ENCODE measurements around the gene EPS8L2.

The EPS8L2 gene

DNA sequence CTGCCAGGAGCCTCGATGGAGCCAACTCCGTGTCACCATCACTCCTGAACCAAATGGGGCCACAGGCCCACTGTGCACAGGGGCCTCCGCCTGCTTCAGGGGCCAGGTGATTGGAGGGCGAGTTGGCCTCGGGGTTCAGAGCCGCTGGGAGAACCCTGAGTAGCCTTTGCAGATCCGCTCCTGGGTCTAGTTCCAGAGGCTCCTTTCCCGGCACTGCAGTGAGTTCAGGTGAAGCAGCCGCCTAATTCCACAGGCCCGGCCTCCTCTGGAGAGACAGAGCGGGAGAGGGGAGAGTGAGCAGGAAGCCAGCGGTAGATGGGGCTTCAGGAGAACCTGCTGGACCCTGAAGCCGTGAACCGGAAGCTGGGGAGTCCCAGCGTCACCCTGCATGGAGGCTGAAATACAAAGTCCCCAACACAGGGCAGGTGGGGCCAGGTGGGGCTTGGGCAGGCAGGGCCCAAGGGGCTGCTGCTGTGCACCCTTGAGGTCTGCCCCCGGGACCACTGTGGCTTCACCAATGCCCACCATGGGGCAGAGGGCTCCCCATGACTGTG lies 46.4 kb upstream of the EPS8L2 start:
- Histone ChIP-seq H3K9me3 (ENCODE audit: insufficient read depth, low read length) (no peaks in the 10 kb centered on the region), H3K4me1 (ENCODE audit: low read length) (no peaks in the 10 kb centered on the region), H3K27ac (ENCODE audit: low read length) (no peak overlapping the region), H3K27me3 (ENCODE audit: low read depth, low read length) (no peaks in the 10 kb centered on the region), H3K9ac (ENCODE audit: low read length) (no peak overlapping the region), H4K20me1 (ENCODE audit: insufficient read depth, low read length) (no peaks in the 10 kb centered on the region; the same call in 1 of the 2 replicates), H3K4me2 (ENCODE audit: low read length) (no peak overlapping the region), H2AFZ (ENCODE audit: low read depth, low read length) (no peak overlapping the region), H3K4me3 (ENCODE audit: low read length) (no peak overlapping the region), H3K79me2 (ENCODE audit: low read length) (no peaks in the 10 kb centered on the region; the same call in 1 of the 2 replicates), H3K36me3 (replicated peaks; ENCODE audit: low read depth, low read length) (peaks cover 11% of the 10 kb centered on the region)
- TF ChIP-seq, protein P1, sequence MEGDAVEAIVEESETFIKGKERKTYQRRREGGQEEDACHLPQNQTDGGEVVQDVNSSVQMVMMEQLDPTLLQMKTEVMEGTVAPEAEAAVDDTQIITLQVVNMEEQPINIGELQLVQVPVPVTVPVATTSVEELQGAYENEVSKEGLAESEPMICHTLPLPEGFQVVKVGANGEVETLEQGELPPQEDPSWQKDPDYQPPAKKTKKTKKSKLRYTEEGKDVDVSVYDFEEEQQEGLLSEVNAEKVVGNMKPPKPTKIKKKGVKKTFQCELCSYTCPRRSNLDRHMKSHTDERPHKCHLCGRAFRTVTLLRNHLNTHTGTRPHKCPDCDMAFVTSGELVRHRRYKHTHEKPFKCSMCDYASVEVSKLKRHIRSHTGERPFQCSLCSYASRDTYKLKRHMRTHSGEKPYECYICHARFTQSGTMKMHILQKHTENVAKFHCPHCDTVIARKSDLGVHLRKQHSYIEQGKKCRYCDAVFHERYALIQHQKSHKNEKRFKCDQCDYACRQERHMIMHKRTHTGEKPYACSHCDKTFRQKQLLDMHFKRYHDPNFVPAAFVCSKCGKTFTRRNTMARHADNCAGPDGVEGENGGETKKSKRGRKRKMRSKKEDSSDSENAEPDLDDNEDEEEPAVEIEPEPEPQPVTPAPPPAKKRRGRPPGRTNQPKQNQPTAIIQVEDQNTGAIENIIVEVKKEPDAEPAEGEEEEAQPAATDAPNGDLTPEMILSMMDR (IDR thresholded peaks at IDR 0.05; ENCODE audit: low read depth, low read length): no peak
- TF ChIP-seq EZH2phosphoT487 (IDR thresholded peaks at IDR 0.05; ENCODE audit: low read depth): no peak

DNA sequence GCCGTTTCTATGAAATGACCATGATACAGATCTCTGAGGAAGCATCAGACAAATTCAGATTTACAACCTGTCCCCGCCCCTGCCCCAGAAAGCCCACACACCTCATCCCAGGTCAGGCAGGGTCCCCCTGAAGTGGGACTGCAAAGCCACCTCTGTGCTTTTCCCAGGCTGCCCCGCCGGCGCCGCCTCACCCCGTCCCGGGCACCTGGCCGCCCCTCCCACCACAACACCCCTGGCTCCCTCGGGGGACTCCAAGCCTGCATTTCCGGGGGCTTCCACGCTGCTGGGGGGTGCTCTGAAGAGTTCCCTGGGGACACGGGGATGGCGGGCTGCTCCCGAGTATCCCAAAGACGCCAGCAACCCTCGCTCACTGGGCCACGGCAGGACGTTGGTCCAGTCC lies 45.8 kb upstream of the EPS8L2 start:
- Histone ChIP-seq H4K20me1 (ENCODE audit: insufficient read depth, low read length) (no peaks in the 10 kb centered on the region; the same call in 1 of the 2 replicates), H3K27me3 (ENCODE audit: low read depth, low read length) (no peaks in the 10 kb centered on the region), H3K9ac (ENCODE audit: low read length) (no peak overlapping the region), H3K27ac (ENCODE audit: low read length) (no peak overlapping the region), H2AFZ (ENCODE audit: low read depth, low read length) (no peak overlapping the region), H3K36me3 (replicated peaks; ENCODE audit: low read depth, low read length) (peaks cover 7% of the 10 kb centered on the region), H3K4me2 (ENCODE audit: low read length) (no peak overlapping the region), H3K79me2 (ENCODE audit: low read length) (no peaks in the 10 kb centered on the region; the same call in 1 of the 2 replicates), H3K4me1 (ENCODE audit: low read length) (no peaks in the 10 kb centered on the region), H3K4me3 (ENCODE audit: low read length) (no peak overlapping the region), H3K9me3 (ENCODE audit: insufficient read depth, low read length) (no peaks in the 10 kb centered on the region)
- TF ChIP-seq EZH2phosphoT487 (IDR thresholded peaks at IDR 0.05; ENCODE audit: low read depth): no peak
- TF ChIP-seq, protein P1 (IDR thresholded peaks at IDR 0.05; ENCODE audit: low read depth, low read length): no peak

DNA sequence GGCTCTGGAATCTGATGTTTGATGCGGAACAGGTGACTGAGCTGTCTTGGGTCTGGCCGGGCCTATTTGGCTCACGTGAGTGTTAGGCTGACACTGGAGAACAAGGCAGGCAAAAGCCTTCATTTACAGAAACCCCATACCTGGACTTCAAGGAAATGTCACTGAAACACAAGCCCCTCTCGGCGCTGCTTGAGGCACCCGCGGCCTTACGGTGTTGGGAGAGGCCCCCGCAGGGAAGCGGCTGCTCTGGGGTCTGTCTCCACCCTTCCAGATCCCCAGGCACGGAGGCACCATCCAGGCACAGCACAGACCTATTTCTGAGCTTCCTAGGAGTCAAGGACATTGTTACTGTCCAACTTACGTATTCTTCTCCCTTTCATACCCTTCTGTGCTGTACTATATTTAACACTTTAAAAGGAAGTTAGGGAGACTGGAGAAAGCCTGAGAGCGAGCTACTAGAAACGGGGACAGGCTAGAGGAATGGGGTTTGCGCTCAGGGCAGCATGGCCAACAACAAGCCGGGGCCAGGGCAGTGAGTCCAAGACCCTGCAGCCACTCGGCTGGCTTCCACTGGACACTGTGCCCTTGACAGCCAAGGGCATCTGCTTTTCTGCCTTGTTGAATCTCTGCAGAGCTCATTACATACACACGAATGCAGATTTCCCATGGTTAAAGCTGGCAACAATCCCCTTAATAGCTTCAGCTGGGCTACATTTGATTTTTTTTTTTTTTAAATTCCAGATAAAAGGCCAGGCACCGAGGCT lies 45.2 kb upstream of the EPS8L2 start:
- H3K79me2 ChIP-seq (ENCODE audit: low read length): no peaks in the 10 kb centered on the region; the same call in 1 of the 2 replicates
- no peak overlapping the region for H2AFZ ChIP-seq (ENCODE audit: low read depth, low read length)
- TF ChIP-seq, protein P1 (IDR thresholded peaks at IDR 0.05; ENCODE audit: low read depth, low read length): no peak
- no peak for TF ChIP-seq EZH2phosphoT487 (IDR thresholded peaks at IDR 0.05; ENCODE audit: low read depth)
- no peaks in the 10 kb centered on the region for H3K4me1 ChIP-seq (ENCODE audit: low read length)
- no peaks in the 10 kb centered on the region for H3K27me3 ChIP-seq (ENCODE audit: low read depth, low read length)
- no peak overlapping the region for H3K27ac ChIP-seq (ENCODE audit: low read length)
- peaks cover 5% of the 10 kb centered on the region for H3K36me3 ChIP-seq (replicated peaks; ENCODE audit: low read depth, low read length)
- H4K20me1 ChIP-seq (ENCODE audit: insufficient read depth, low read length): no peaks in the 10 kb centered on the region; the same call in 1 of the 2 replicates
- H3K4me3 ChIP-seq (ENCODE audit: low read length): no peak overlapping the region
- H3K9ac ChIP-seq (ENCODE audit: low read length): no peak overlapping the region
- H3K9me3 ChIP-seq (ENCODE audit: insufficient read depth, low read length): no peaks in the 10 kb centered on the region
- no peak overlapping the region for H3K4me2 ChIP-seq (ENCODE audit: low read length)

DNA sequence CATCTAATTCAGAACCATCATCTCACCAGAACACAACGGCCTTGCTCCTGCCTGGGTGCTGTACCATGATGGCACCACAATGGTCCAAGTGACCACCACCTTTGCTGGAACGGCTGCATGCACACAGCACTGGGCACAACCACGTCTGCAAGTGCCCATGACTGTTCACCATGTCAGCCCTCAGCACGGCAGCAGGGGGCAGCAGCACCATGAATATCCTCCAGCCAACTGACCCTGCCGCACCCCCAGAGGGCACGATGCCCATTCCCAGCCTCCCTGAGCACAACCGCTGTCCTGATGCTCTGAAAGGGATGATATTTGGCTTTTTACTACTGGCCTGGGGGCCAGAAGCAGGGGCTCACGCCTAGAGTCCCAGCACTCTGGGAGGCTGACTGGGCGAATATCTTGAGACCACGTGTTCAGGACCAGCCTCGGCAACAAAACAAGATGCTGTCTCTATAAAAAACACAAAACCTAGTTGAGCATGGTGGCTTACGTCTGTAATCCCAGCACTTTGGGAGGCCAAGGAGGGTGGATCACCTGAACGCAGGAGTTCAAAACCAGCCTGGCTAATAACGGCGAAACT lies 43.2 kb upstream of the EPS8L2 start:
- H3K36me3 ChIP-seq (replicated peaks; ENCODE audit: low read depth, low read length): peaks cover 8% of the 10 kb centered on the region
- no peak overlapping the region for H3K4me2 ChIP-seq (ENCODE audit: low read length)
- no peaks in the 10 kb centered on the region for H3K27me3 ChIP-seq (ENCODE audit: low read depth, low read length)
- no peak overlapping the region for H3K27ac ChIP-seq (ENCODE audit: low read length)
- no peaks in the 10 kb centered on the region; the same call in 1 of the 2 replicates for H3K79me2 ChIP-seq (ENCODE audit: low read length)
- TF ChIP-seq, protein P1 (IDR thresholded peaks at IDR 0.05; ENCODE audit: low read depth, low read length): peak; percentile 74
- no peak for TF ChIP-seq EZH2phosphoT487 (IDR thresholded peaks at IDR 0.05; ENCODE audit: low read depth)
- H3K9me3 ChIP-seq (ENCODE audit: insufficient read depth, low read length): no peaks in the 10 kb centered on the region
- H3K4me3 ChIP-seq (ENCODE audit: low read length): no peak overlapping the region
- H3K4me1 ChIP-seq (ENCODE audit: low read length): no peaks in the 10 kb centered on the region
- no peak overlapping the region for H3K9ac ChIP-seq (ENCODE audit: low read length)
- no peak overlapping the region for H2AFZ ChIP-seq (ENCODE audit: low read depth, low read length)
- H4K20me1 ChIP-seq (ENCODE audit: insufficient read depth, low read length): no peaks in the 10 kb centered on the region; the same call in 1 of the 2 replicates

All from OCI-LY3 (cell line).